ENCODE data around the gene CASP12. TPM values are rescaled to one million over a fixed set of nuclear protein-coding genes. Genes with fewer than 3 reads are reported as not detected.

The CASP12 gene
- total RNA-seq, 1 experiment from 2014 or later, result not detected

- intact Hi-C loops (cut with micrococcal nuclease), result no loop called here
- H3K9me3 Mint-ChIP-seq (ENCODE audit: unreplicated experiment), result no peaks in the 10 kb centered on the region
- CTCF ChIA-PET, result no interaction called here
- H3K4me3 Mint-ChIP-seq (ENCODE audit: unreplicated experiment), result no peak overlapping the region
- POLR2A ChIA-PET, result interaction anchor here (0.6 to 0.9 kb wide), 3 partner anchors 9 to 103 kb away, joined by 3 read pairs; no protein-coding TSS in a partner anchor
- no TSS peak for BruUV-seq (replicated peaks)
- H3K27me3 Mint-ChIP-seq (ENCODE audit: insufficient read depth, unreplicated experiment), result no peaks in the 10 kb centered on the region
- TF ChIP-seq CTCF (IDR thresholded peaks at IDR 0.05; ENCODE audit: unreplicated experiment), result no peak
- H3K4me1 Mint-ChIP-seq (ENCODE audit: insufficient read depth, unreplicated experiment), result no peaks in the 10 kb centered on the region
- no peak overlapping the region for H3K27ac Mint-ChIP-seq (ENCODE audit: low read depth, unreplicated experiment)
- DNase-seq (ENCODE audit: unreplicated experiment), result no peak
- H3K36me3 Mint-ChIP-seq (ENCODE audit: insufficient read depth, unreplicated experiment), result no peaks in the 10 kb centered on the region
Measured at GRCh38 chr11:104879514-104880190, 18.6 kb downstream of the CASP12 start.

- BruUV-seq (replicated peaks), result no TSS peak
- TF ChIP-seq CTCF (IDR thresholded peaks at IDR 0.05; ENCODE audit: unreplicated experiment), result no peak
- intact Hi-C loops (cut with micrococcal nuclease), result no loop called here
- Mint-ChIP-seq H3K27ac (ENCODE audit: low read depth, unreplicated experiment) (no peak overlapping the region), H3K36me3 (ENCODE audit: insufficient read depth, unreplicated experiment) (no peaks in the 10 kb centered on the region), H3K4me3 (ENCODE audit: unreplicated experiment) (no peak overlapping the region), H3K27me3 (ENCODE audit: insufficient read depth, unreplicated experiment) (no peaks in the 10 kb centered on the region), H3K4me1 (ENCODE audit: insufficient read depth, unreplicated experiment) (no peaks in the 10 kb centered on the region), H3K9me3 (ENCODE audit: unreplicated experiment) (no peaks in the 10 kb centered on the region)
- DNase-seq (ENCODE audit: unreplicated experiment), result no peak
- POLR2A ChIA-PET, result no interaction called here
- CTCF ChIA-PET, result no interaction called here
Measured at GRCh38 chr11:104876861-104877431, 21.3 kb downstream of the CASP12 start.

GRCh38 chr11:104876324-104876723 lies 21.9 kb downstream of the CASP12 start:
- TF ChIP-seq CTCF (IDR thresholded peaks at IDR 0.05; ENCODE audit: unreplicated experiment), result no peak
- Mint-ChIP-seq H3K27me3 (ENCODE audit: insufficient read depth, unreplicated experiment) (no peaks in the 10 kb centered on the region), H3K4me3 (ENCODE audit: unreplicated experiment) (no peak overlapping the region), H3K36me3 (ENCODE audit: insufficient read depth, unreplicated experiment) (no peaks in the 10 kb centered on the region), H3K4me1 (ENCODE audit: insufficient read depth, unreplicated experiment) (no peaks in the 10 kb centered on the region), H3K9me3 (ENCODE audit: unreplicated experiment) (no peaks in the 10 kb centered on the region), H3K27ac (ENCODE audit: low read depth, unreplicated experiment) (no peak overlapping the region)
- intact Hi-C loops (cut with micrococcal nuclease), result no loop called here
- ChIA-PET CTCF (no interaction called here), POLR2A (no interaction called here)
- no peak for DNase-seq (ENCODE audit: unreplicated experiment)
- no TSS peak for BruUV-seq (replicated peaks)

- H3K27me3 Mint-ChIP-seq (ENCODE audit: insufficient read depth, unreplicated experiment), result no peaks in the 10 kb centered on the region
- TF ChIP-seq CTCF (IDR thresholded peaks at IDR 0.05; ENCODE audit: unreplicated experiment), result no peak
- no peak for DNase-seq (ENCODE audit: unreplicated experiment)
- ChIA-PET POLR2A (interaction anchor here (0.5 to 0.6 kb wide), 2 partner anchors 10 to 365 kb away, joined by 3 read pairs; no protein-coding TSS in a partner anchor), CTCF (interaction anchor here (0.5 to 1.0 kb wide), 2 partner anchors 990 to 1203 kb away, joined by 3 to 6 read pairs; no protein-coding TSS in a partner anchor)
- no peaks in the 10 kb centered on the region for H3K36me3 Mint-ChIP-seq (ENCODE audit: insufficient read depth, unreplicated experiment)
- intact Hi-C loops (cut with micrococcal nuclease), result no loop called here
- H3K4me3 Mint-ChIP-seq (ENCODE audit: unreplicated experiment), result no peak overlapping the region
- no peaks in the 10 kb centered on the region for H3K9me3 Mint-ChIP-seq (ENCODE audit: unreplicated experiment)
- no peaks in the 10 kb centered on the region for H3K4me1 Mint-ChIP-seq (ENCODE audit: insufficient read depth, unreplicated experiment)
- H3K27ac Mint-ChIP-seq (ENCODE audit: low read depth, unreplicated experiment), result no peak overlapping the region
- no TSS peak for BruUV-seq (replicated peaks)
Measured at GRCh38 chr11:104873252-104873651, 25.0 kb downstream of the CASP12 start.
